ENCODE data around the gene SLC35A4.

Gene SLC35A4

GRCh38 chr5:140551872-140552271 lies 12.8 kb upstream of the SLC35A4 start:
- Mint-ChIP-seq H3K27me3 (ENCODE audit: low read depth) (no peaks in the 10 kb centered on the region), H3K27ac (no peak overlapping the region), H3K4me1 (ENCODE audit: low read depth) (peaks cover 64% of the 10 kb centered on the region), H3K9me3 (no peaks in the 10 kb centered on the region), H3K36me3 (ENCODE audit: low read depth) (peaks cover 46% of the 10 kb centered on the region), H3K4me3 (no peak overlapping the region)

GRCh38 chr5:140553657-140554056 lies 11.0 kb upstream of the SLC35A4 start:
- Mint-ChIP-seq H3K9me3 (no peaks in the 10 kb centered on the region), H3K36me3 (ENCODE audit: low read depth) (peaks cover 46% of the 10 kb centered on the region), H3K4me3 (peak overlapping the region; percentile 16), H3K4me1 (ENCODE audit: low read depth) (peaks cover 62% of the 10 kb centered on the region), H3K27ac (peak overlapping the region; percentile 81), H3K27me3 (ENCODE audit: low read depth) (no peaks in the 10 kb centered on the region)

- Mint-ChIP-seq H3K9me3 (no peaks in the 10 kb centered on the region), H3K4me3 (peak overlapping the region; percentile 29), H3K4me1 (ENCODE audit: low read depth) (peaks cover 58% of the 10 kb centered on the region), H3K36me3 (ENCODE audit: low read depth) (peaks cover 43% of the 10 kb centered on the region), H3K27me3 (ENCODE audit: low read depth) (no peaks in the 10 kb centered on the region), H3K27ac (peak overlapping the region; percentile 72)
Measured at GRCh38 chr5:140554454-140554853, 10.2 kb upstream of the SLC35A4 start.

- Mint-ChIP-seq H3K36me3 (ENCODE audit: low read depth) (peaks cover 34% of the 10 kb centered on the region), H3K4me3 (peak overlapping the region; percentile 86), H3K9me3 (no peaks in the 10 kb centered on the region), H3K27me3 (ENCODE audit: low read depth) (no peaks in the 10 kb centered on the region), H3K27ac (peak overlapping the region; percentile 93), H3K4me1 (ENCODE audit: low read depth) (peaks cover 54% of the 10 kb centered on the region)
Measured at GRCh38 chr5:140555747-140556312, 8.8 kb upstream of the SLC35A4 start.

GRCh38 chr5:140556438-140556837 lies 8.2 kb upstream of the SLC35A4 start:
- Mint-ChIP-seq H3K4me1 (ENCODE audit: low read depth) (peaks cover 52% of the 10 kb centered on the region), H3K9me3 (no peaks in the 10 kb centered on the region), H3K27me3 (ENCODE audit: low read depth) (no peaks in the 10 kb centered on the region)

GRCh38 chr5:140557136-140557805 lies 7.4 kb upstream of the SLC35A4 start, which contains the start of gene SRA1:
Gene SRA1, minus strand, starts transcription at chr5:140557473. Its CDS starts 21 bp downstream, at chr5:140557452.
- no peaks in the 10 kb centered on the region for H3K27me3 Mint-ChIP-seq (ENCODE audit: low read depth)
- H3K36me3 Mint-ChIP-seq (ENCODE audit: low read depth), result peaks cover 27% of the 10 kb centered on the region
- no peaks in the 10 kb centered on the region for H3K9me3 Mint-ChIP-seq
- H3K4me1 Mint-ChIP-seq (ENCODE audit: low read depth), result peaks cover 50% of the 10 kb centered on the region
- peak within 1 kb of the TSS; percentile 93 for H3K27ac Mint-ChIP-seq
- H3K4me3 Mint-ChIP-seq, result peak within 1 kb of the TSS; percentile 86

More at GRCh38 chr5:140556438-140556837, 8.2 kb upstream of the SLC35A4 start:
- H3K4me3 Mint-ChIP-seq, result peak overlapping the region; percentile 86
- peaks cover 33% of the 10 kb centered on the region for H3K36me3 Mint-ChIP-seq (ENCODE audit: low read depth)
- H3K27ac Mint-ChIP-seq, result peak overlapping the region; percentile 93

- H3K27me3 Mint-ChIP-seq (ENCODE audit: low read depth), result no peaks in the 10 kb centered on the region
- peaks cover 51% of the 10 kb centered on the region for H3K4me1 Mint-ChIP-seq (ENCODE audit: low read depth)
- no peaks in the 10 kb centered on the region for H3K9me3 Mint-ChIP-seq
- peak overlapping the region; percentile 93 for H3K27ac Mint-ChIP-seq
- peak overlapping the region; percentile 86 for H3K4me3 Mint-ChIP-seq
- H3K36me3 Mint-ChIP-seq (ENCODE audit: low read depth), result peaks cover 25% of the 10 kb centered on the region
Measured at GRCh38 chr5:140557965-140558364, 6.7 kb upstream of the SLC35A4 start.

- no peak overlapping the region for H3K4me3 Mint-ChIP-seq
- no peak overlapping the region for H3K27ac Mint-ChIP-seq
- no peaks in the 10 kb centered on the region for H3K9me3 Mint-ChIP-seq
- H3K4me1 Mint-ChIP-seq (ENCODE audit: low read depth), result peaks cover 49% of the 10 kb centered on the region
- peaks cover 19% of the 10 kb centered on the region for H3K36me3 Mint-ChIP-seq (ENCODE audit: low read depth)
- no peaks in the 10 kb centered on the region for H3K27me3 Mint-ChIP-seq (ENCODE audit: low read depth)
Measured at GRCh38 chr5:140558542-140558941, 6.1 kb upstream of the SLC35A4 start.

- H3K27ac Mint-ChIP-seq, result no peak overlapping the region
- no peaks in the 10 kb centered on the region for H3K27me3 Mint-ChIP-seq (ENCODE audit: low read depth)
- H3K4me1 Mint-ChIP-seq (ENCODE audit: low read depth), result peaks cover 38% of the 10 kb centered on the region
- H3K36me3 Mint-ChIP-seq (ENCODE audit: low read depth), result peaks cover 18% of the 10 kb centered on the region
- H3K9me3 Mint-ChIP-seq, result no peaks in the 10 kb centered on the region
- no peak overlapping the region for H3K4me3 Mint-ChIP-seq
Measured at GRCh38 chr5:140560227-140560626, 4.4 kb upstream of the SLC35A4 start.

GRCh38 chr5:140561753-140562523 lies 2.7 kb upstream of the SLC35A4 start:
- Mint-ChIP-seq H3K9me3 (no peaks in the 10 kb centered on the region), H3K4me1 (ENCODE audit: low read depth) (peaks cover 35% of the 10 kb centered on the region), H3K36me3 (ENCODE audit: low read depth) (peaks cover 19% of the 10 kb centered on the region), H3K4me3 (no peak overlapping the region), H3K27ac (no peak overlapping the region), H3K27me3 (ENCODE audit: low read depth) (no peaks in the 10 kb centered on the region)

- peak overlapping the region; percentile 95 for H3K4me3 Mint-ChIP-seq
- peaks cover 34% of the 10 kb centered on the region for H3K4me1 Mint-ChIP-seq (ENCODE audit: low read depth)
- no peaks in the 10 kb centered on the region for H3K9me3 Mint-ChIP-seq
- peaks cover 30% of the 10 kb centered on the region for H3K36me3 Mint-ChIP-seq (ENCODE audit: low read depth)
- H3K27ac Mint-ChIP-seq, result peak overlapping the region; percentile 92
- no peaks in the 10 kb centered on the region for H3K27me3 Mint-ChIP-seq (ENCODE audit: low read depth)
Measured at GRCh38 chr5:140563596-140563995, 1.0 kb upstream of the SLC35A4 start.

- H3K4me3 Mint-ChIP-seq, result peak overlapping the region; percentile 95
- H3K27me3 Mint-ChIP-seq (ENCODE audit: low read depth), result no peaks in the 10 kb centered on the region
- H3K9me3 Mint-ChIP-seq, result no peaks in the 10 kb centered on the region
- H3K36me3 Mint-ChIP-seq (ENCODE audit: low read depth), result peaks cover 31% of the 10 kb centered on the region
- peaks cover 42% of the 10 kb centered on the region for H3K4me1 Mint-ChIP-seq (ENCODE audit: low read depth)
- peak overlapping the region; percentile 94 for H3K27ac Mint-ChIP-seq
Measured at GRCh38 chr5:140565024-140565779, 574 bp downstream of the SLC35A4 start.

GRCh38 chr5:140565780-140566095 lies 1.1 kb downstream of the SLC35A4 start:
- peak overlapping the region; percentile 94 for H3K27ac Mint-ChIP-seq
- H3K9me3 Mint-ChIP-seq, result no peaks in the 10 kb centered on the region
- peaks cover 30% of the 10 kb centered on the region for H3K36me3 Mint-ChIP-seq (ENCODE audit: low read depth)
- no peaks in the 10 kb centered on the region for H3K27me3 Mint-ChIP-seq (ENCODE audit: low read depth)
- peaks cover 41% of the 10 kb centered on the region for H3K4me1 Mint-ChIP-seq (ENCODE audit: low read depth)
- H3K4me3 Mint-ChIP-seq, result peak overlapping the region; percentile 95

GRCh38 chr5:140566665-140567064 lies 2.0 kb downstream of the SLC35A4 start:
- H3K9me3 Mint-ChIP-seq, result no peaks in the 10 kb centered on the region
- H3K4me1 Mint-ChIP-seq (ENCODE audit: low read depth), result peaks cover 43% of the 10 kb centered on the region
- H3K36me3 Mint-ChIP-seq (ENCODE audit: low read depth), result peaks cover 29% of the 10 kb centered on the region
- peak overlapping the region; percentile 29 for H3K4me3 Mint-ChIP-seq
- no peaks in the 10 kb centered on the region for H3K27me3 Mint-ChIP-seq (ENCODE audit: low read depth)
- H3K27ac Mint-ChIP-seq, result no peak overlapping the region

All from T-helper 1 cell treated with Interleukin-12 subunit alpha and Interleukin-12 subunit beta and Interleukin-4 antibody, amounts not matched to agents 30 μg/mL and 1 μg/mL, for 36 hours (primary cell).